ENCODE results near the gene LILRA6. TPM values are rescaled to one million over a fixed set of nuclear protein-coding genes. Genes with fewer than 3 reads are reported as not detected.

The LILRA6 gene
- total and polyA plus RNA-seq, 10 of the 15 experiments (the other 5 are each of a cell fraction or from before 2014, with no cell fraction given): 0.04 to 1.7 (median 0.09) TPM; not detected in 2

- no peak for TF ChIP-seq FOS (IDR thresholded peaks at IDR 0.05; ENCODE audit: borderline replicate concordance, extremely low read depth, insufficient read length)
- TF ChIP-seq EP300 (IDR thresholded peaks at IDR 0.05; ENCODE audit: borderline replicate concordance in 1 of 2, control insufficient read depth in 1 of 2, low read depth in 2 of 2, low read length in 2 of 2): no peak
- no peak for TF ChIP-seq MAX (IDR thresholded peaks at IDR 0.05; ENCODE audit: low read depth, low read length)
- no peak for TF ChIP-seq RELA (IDR thresholded peaks at IDR 0.05; ENCODE audit: borderline replicate concordance, partially characterized antibody)
- TF ChIP-seq LARP7 (IDR thresholded peaks at IDR 0.05): no peak
These were observed 43.2 kb downstream of the LILRA6 start (continued) for GRCh38 chr19:54199401-54199800.

GRCh38 chr19:54197121-54197520, 45.5 kb downstream of the LILRA6 start:
- H3K9ac ChIP-seq (ENCODE audit: control insufficient read depth, insufficient read depth, low read length): no peak overlapping the region
- H3K36me3 ChIP-seq (ENCODE audit: control insufficient read depth in 2 of 2, insufficient read depth in 2 of 2, low read length in 1 of 2): peaks cover 2 to 4% of the 10 kb centered on the region in 2 experiments; a peak in 3 of 4 replicates
- H2AFZ ChIP-seq (ENCODE audit: control insufficient read depth, low read depth, low read length): no peak overlapping the region
- no peak for FAIRE-seq
- ChIA-PET RAD21 (ENCODE audit: unreplicated experiment) (no interaction called here), SMC1A (ENCODE audit: uncharacterized antibody, unreplicated experiment) (no interaction called here), POLR2A (no interaction called here), CTCF (no interaction called here)
- H3K27ac ChIP-seq (ENCODE audit: control insufficient read depth, insufficient read depth): no peak overlapping the region
- no peaks in the 10 kb centered on the region for H4K20me1 ChIP-seq (ENCODE audit: control insufficient read depth, insufficient read depth)
- no peak overlapping the region for H3K4me2 ChIP-seq (ENCODE audit: control insufficient read depth, insufficient read depth)
- in situ Hi-C loops (cut with MboI) (no loop called here), intact Hi-C loops (cut with micrococcal nuclease; ENCODE audit: unreplicated experiment) (no loop called here)
- peaks cover 2% of the 10 kb centered on the region; the same call in 1 of the 2 replicates for H3K4me1 ChIP-seq (ENCODE audit: control insufficient read depth, insufficient read depth, low read length)
- ATAC-seq: no peak
- no peaks in the 10 kb centered on the region for H3K27me3 ChIP-seq (replicated peaks in 1 of 2; ENCODE audit: control insufficient read depth in 2 of 2, insufficient read depth in 2 of 2, low read length in 1 of 2)
- peaks cover 20% of the 10 kb centered on the region for H3K79me2 ChIP-seq (ENCODE audit: control insufficient read depth, insufficient read depth, low read length)
- BruUV-seq (replicated peaks): no TSS peak
- no peak for DNase-seq (ENCODE audit: low read depth, low spot score)
- TF ChIP-seq BMI1 (IDR thresholded peaks at IDR 0.05; ENCODE audit: borderline replicate concordance) (no peak), ELK1 (IDR thresholded peaks at IDR 0.05; ENCODE audit: low read depth, low read length) (no peak), NBN (IDR thresholded peaks at IDR 0.05) (no peak), KDM1A (IDR thresholded peaks at IDR 0.05; ENCODE audit: borderline replicate concordance) (no peak), PRDM15 (CRISPR knock-in tag; IDR thresholded peaks at IDR 0.05) (no peak), NR2C2 (IDR thresholded peaks at IDR 0.05; ENCODE audit: borderline replicate concordance, control insufficient read depth, insufficient read length, low read depth) (no peak), BHLHE40 (IDR thresholded peaks at IDR 0.05; ENCODE audit: borderline replicate concordance in 1 of 2, low read depth in 2 of 2, low read length in 1 of 2) (no peak), BCL11A (IDR thresholded peaks at IDR 0.05; ENCODE audit: low read depth, low read length) (no peak)
- H3K4me3 ChIP-seq: no peak overlapping the region
- no peaks in the 10 kb centered on the region for H3K9me3 ChIP-seq (replicated peaks; ENCODE audit: control insufficient read depth, insufficient read depth, low read length)
- whole genome bisulfite sequencing (ENCODE audit: insufficient coverage, insufficient replicate concordance, low lambda C conversion rate, missing lambda C conversion rate): 94% methylated on average over 3 of the region's 3 CpGs
